NCI-H446 treated with DMSO at 0.1 percent for 48 hours (cell line): ENCODE data around the gene IDS.
"Not testable (repeated sequence)": the region's sequence is repeated elsewhere in the genome, so short reads cannot be mapped to it uniquely, and the experiment has no call there.

Source experiments
- DNase-seq: peaks from one replicate; lab custom pipeline; 2025; lab: John Stamatoyannopoulos, UW

The IDS gene, protein sequence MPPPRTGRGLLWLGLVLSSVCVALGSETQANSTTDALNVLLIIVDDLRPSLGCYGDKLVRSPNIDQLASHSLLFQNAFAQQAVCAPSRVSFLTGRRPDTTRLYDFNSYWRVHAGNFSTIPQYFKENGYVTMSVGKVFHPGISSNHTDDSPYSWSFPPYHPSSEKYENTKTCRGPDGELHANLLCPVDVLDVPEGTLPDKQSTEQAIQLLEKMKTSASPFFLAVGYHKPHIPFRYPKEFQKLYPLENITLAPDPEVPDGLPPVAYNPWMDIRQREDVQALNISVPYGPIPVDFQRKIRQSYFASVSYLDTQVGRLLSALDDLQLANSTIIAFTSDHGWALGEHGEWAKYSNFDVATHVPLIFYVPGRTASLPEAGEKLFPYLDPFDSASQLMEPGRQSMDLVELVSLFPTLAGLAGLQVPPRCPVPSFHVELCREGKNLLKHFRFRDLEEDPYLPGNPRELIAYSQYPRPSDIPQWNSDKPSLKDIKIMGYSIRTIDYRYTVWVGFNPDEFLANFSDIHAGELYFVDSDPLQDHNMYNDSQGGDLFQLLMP

DNA sequence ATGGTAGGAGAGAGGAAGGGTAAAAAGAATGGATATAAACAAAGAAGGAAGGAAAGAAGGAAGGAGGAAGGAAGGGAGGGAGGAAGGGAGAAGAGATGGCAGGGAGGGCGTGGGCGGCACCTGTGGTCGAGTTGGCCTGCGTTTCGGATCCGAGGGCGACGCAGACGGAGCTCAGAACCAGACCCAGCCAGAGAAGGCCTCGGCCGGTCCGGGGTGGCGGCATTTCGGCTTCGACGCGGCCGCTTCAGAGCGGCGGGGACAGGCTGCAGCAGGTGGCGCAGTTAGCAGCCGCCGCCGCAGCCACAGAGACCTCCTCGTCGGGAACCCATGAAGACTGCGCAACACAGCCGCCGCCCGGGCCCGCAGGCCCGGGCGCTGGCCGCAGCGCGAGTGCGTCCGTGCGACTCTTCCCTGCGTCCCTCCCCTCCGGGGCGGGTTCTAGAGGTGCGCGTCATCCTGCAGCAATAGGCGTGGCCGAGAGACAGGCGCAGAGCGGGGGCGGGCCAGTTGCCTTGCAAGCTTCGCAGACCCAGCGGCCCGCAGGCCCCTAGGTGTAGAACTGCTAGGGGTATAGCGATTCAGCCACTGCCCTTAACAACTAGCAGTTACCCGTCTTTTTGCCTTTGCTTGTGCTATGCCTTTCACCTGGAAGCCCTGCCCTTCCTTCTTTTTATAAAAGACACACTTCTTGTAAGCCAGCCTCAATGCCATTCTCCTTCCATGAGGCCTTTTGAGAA is at the start of gene IDS:
TSS of gene IDS (minus strand) at position 392 of the 737 bp plus-strand sequence. CDS start at position 223, 169 bp downstream.
- DNase-seq = peak; percentile 48

DNA sequence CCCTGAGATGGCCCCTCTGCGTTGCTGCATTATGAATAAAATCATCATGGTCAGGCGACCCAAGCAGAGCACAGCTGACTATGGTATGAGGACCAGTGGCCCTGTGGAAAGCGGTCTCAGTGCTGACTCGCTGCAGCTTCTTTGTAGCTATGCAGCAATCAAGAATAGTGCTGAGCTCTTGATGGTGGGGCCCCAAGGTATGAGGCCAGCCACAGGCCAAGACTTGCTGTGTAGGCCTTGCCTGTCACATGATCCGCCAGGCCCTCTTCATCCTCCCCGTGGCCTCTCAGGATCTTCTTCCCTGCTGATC is 46.8 kb upstream of the IDS start:
- not testable (repeated sequence) for DNase-seq

DNA sequence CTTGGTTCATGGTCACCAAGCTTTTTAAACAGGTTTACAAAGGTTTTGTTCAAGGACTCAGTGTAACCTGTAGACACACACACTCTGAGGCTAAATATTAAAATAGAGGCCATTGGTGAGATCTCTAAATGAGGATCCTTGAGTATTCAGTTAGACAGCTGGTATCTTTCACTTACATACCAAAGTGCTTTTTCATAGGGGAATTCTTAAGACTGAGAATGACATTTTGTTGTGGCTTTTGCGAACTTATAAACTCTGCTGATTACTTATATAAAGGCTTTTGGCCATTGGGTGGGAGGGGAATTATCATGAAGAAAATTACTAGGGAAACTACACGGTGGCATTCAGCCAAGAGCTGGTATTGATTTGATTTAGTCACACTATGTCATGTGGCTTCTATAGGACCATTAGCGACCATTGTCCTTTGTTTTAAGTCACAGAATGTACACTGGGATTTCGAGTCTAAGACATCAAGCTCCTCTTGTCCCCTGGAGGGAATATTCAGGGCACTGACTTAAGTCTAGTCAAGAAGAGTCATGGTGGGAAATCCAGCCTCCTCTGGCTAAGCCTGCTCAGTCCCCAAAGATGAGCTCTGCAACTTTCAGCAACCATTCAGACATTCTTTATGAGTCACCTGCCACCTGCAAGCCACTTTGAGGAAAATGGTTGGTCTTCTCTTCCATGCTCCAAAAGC is 46.3 kb upstream of the IDS start:
- DNase-seq = not testable (repeated sequence)

DNA sequence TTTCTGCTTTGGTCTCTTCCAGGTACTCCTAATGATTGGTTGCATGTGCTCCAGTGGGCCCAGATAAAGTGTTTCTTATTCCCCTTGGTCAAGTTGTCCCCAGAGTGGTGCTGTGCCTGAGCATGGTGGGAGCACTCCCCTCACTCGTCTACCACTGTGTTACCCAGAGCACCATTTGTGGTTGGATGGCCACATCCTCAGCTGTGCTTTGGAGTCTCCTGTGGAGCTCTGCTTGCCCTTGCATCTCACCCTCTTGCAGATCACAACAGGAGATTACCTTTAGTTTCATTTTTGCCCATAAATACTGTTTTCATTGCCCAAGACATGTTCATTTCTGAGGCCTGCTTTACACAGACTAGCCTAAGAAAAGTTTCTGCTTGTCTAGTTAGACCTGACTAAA is 45.3 kb upstream of the IDS start:
- not testable (repeated sequence) for DNase-seq

DNA sequence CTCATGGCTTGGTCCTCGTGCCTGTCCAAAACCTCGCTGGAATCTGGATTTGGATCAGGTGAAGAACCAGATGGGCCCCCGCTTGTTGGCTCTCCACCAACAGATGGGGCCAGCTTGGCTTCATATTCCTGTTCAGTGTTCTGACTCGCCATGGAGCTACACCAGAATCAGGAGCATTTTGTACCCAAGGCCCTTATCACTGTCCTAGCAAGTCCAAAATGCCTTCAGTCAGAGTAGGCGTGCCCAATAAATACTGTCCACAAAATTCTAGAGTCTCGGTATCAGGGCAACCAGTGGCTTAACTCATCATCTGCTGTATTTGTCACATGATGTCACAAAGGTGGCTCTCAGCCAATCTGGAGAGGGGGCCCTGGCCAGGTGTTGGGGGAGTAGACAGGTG is 44.6 kb upstream of the IDS start, which contains the start of gene HSFX3:
TSS of gene HSFX3 (minus strand) at position 224 of the 400 bp plus-strand sequence. CDS start at position 152, 72 bp downstream.
- not testable (repeated sequence) for DNase-seq

DNA sequence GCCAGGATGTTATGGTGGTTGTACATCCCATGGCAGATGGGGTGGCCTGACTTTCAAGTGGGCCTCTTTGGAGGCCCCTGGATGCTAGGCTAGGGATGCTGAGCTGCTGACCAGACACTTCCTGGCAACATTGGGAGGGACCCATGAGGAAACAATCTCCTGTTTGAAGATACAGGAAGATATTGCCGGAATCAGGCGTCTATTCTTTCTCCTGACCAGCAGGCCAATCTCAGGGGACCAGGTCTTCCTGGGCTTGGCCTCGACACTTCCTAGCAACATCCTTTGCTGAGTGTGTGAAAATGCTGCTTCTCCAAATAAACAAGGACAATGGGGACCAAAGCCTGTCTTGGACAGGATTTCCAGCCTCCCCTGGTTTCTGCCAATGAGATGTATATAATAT is 42.7 kb upstream of the IDS start:
- not testable (repeated sequence) for DNase-seq

DNA sequence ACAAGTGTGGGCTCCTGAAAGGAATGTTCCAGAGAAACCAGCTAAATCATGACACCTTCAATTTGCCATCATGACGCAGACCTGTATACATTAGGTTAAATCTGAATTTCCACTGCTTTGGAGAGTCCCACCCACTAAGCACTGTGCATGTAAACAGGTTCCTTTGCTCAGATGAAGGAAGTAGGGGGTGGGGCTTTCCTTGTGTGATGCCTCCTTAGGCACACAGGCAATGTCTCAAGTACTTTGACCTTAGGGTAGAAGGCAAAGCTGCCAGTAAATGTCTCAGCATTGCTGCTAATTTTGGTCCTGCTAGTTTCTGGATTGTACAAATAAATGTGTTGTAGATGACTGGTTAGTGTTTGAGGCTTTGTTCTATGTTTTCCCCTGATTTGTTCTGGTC is 41.9 kb upstream of the IDS start:
- not testable (repeated sequence) for DNase-seq

DNA sequence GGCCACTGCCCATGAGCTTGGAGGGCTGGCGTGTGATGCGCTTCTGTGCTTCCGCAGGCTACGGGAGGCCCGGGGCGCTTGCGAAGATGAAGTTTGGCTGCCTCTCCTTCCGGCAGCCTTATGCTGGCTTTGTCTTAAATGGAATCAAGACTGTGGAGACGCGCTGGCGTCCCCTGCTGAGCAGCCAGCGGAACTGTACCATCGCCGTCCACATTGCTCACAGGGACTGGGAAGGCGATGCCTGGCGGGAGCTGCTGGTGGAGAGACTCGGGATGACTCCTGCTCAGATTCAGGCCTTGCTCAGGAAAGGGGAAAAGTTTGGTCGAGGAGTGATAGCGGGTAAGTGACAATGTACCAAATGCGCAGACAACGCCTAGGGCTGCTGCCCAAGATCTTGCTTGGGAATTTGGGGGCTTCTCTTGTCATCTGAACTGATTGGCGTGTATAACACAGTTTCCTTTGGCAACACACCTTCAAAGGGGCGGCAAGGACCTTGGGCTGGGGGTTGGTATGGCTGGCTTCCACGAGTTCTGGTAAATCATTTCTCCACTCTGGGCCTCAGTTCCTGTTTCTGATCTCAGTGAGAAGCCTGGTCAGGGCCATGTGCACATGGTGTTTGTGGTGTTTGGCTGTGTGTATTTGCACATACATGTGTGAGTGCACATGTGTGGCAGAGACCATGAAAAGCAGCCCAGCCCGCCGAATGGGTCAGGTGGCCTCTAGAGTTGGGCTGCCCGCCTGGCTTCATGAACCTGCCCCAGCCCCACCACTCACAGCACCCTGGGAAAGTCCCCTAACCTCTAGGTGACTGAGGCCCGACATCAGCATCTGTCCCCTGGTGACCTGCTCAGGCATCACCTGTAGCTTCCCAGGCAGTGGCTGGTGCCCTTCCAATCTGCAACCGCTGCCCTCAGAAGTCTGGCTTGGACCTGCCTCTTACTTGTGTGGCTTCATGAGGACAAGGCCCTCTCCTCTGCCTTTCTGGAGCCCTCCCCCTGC is 40.7 kb upstream of the IDS start:
- not testable (repeated sequence) for DNase-seq

DNA sequence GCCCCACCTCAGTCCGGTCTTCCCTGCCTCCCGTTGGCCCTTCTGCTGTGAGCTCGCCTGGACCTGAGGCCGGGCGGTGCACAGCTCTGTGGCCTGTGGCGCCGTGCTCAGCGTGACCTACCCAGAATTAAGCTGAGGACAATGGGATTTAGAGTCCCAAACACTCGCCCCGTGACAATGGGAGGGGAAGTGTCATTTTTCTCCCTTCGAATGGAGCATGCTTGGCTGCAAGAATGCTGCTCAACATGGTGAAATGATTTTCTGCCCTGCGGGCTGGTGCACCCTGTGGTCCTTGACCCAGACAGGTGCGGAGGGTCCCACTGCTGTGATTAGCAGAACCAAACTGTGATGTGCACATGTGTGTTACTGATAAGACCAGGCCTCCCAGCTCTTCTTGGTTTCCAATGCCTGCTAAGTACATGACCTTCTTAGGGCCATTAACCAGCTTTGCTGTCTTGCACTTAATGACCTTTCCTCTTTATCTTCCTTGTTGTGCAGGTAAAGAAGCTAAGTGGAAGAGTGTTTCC is 36.5 kb upstream of the IDS start:
- DNase-seq = no peak

DNA sequence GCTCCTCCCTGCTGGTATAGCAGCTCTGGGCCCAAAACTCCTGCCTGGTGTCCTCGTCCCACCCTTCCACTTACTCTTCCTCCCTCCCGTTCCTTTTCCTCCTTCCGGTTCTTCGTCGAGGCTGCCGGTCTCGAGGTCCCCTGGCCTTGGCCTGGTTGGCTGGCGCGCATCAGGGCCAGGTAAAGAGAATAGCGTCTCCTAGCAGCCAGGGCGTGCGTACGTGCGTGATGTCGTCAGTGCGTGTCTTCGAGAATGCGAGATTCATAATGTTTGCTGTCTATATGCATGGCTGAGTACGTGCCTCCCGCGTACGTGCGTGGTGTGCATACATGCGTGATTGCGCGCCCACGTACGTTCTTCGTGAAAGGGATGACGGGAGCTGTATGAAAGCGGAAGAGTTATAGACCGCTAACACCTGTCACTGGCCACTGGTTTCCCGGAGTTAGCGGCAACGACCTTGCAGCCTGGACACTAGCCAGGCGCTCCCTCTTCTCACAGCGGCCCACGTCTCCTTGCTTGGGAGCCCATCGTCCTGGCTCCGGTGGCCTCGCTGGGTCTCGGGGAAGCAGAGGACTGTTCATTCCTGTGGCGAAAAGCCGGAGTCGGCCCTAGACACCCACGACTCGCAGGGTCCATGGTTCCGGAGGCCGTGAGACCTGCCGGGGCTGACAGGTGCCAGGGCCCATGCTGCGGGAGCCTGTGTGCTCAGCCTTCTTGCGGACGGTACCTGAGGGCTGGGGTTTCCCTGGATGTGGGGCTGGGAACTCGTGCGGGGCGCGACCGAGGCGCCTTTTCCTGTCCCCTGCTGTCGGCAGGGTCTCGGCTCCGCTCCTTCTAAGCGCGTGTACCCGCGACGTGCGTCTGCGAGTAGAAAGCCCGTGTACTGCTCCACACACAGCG is 35.8 kb upstream of the IDS start, which contains the start of gene EOLA1:
TSS of gene EOLA1 (plus strand) at position 392 of the 900 bp plus-strand sequence. CDS start 4,619 bp downstream, outside the sequence.
- DNase-seq = peak; percentile 91

DNA sequence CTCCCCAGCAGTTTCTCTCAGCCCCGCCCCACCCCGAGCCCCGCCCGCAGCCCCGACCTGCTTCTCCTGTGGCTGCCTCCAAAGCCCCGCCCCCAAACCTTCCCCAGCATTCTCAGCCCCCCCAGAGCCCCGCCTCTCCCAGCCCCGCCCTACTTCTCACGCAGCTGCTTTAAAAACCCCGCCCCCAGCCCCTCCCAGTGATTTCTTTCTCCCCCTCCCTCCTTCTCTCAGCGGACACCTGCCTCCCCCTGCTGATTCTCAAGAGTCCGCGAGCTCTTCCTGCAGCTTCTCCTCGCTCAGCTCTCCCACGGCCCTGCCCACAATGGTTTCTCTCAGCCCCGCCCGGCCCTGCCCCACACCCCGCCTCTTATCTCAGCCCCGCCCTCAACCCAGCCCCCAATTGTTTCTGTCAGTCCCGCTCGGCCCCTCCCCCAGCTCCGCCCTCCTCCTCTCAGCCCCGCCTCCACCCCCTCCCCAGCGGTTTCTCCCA is 35.1 kb upstream of the IDS start:
- peak; percentile 74 for DNase-seq

DNA sequence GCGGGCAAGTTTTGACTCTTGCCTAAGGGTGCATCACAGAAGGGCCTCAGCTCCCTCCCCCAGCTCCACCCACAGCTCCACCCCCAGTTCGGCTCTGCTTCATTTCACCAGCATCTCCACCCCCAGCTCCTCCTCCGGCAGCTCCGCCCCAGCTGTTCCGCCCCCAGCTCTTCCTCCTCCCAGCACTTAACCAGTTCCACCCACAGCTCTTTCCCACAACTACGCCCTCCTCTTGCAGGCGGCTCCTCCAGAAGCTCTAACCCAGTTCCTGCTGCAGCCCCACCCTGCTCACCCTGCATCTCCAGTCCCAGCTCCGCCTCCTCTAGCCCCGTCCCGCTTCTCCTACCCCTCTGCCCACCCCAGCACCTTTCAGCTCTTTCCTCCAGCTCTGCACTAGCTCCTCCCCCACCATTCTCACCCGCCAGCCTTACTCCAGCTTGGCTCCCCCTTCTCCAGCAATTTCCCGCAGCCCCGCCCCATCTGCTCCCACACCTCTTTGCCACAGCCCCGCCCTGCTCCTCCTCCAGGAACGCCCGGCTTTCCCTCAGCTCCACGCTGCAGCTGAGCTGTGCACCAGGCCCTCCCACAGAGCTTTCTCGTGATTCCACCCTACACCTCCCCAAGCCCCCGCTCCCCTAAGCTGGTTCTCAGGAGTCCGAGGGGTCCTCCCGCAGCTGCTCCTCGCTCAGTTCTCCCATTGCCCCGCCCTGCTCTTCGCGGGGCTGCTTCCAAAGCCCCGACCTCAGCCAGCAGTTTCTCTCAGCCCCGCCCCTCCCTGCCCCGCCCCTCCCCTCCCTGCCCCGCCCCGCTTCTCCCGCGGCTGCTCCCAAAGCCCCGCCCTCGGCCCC is 34.4 kb upstream of the IDS start:
- DNase-seq = peak; percentile 86

DNA sequence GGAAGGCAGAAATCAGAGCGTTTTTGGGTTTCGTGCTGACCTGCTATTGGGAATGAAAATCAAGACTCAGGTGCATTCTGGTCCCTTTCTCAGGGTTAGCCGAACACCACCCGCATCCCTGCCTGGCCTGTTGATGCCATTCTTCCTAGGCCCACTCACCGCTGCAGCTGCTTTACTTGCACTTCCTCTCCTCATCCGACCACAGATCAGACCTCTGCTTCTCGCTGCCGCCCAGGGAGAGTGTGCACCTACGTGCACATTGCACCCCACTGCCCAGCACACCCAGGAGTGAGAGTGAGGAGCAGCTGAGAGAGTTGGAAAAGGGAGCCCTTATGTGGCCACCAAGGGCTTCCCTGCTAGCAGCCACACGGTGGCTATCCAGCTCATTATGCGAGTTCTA is 32.4 kb upstream of the IDS start:
- not testable (repeated sequence) for DNase-seq

DNA sequence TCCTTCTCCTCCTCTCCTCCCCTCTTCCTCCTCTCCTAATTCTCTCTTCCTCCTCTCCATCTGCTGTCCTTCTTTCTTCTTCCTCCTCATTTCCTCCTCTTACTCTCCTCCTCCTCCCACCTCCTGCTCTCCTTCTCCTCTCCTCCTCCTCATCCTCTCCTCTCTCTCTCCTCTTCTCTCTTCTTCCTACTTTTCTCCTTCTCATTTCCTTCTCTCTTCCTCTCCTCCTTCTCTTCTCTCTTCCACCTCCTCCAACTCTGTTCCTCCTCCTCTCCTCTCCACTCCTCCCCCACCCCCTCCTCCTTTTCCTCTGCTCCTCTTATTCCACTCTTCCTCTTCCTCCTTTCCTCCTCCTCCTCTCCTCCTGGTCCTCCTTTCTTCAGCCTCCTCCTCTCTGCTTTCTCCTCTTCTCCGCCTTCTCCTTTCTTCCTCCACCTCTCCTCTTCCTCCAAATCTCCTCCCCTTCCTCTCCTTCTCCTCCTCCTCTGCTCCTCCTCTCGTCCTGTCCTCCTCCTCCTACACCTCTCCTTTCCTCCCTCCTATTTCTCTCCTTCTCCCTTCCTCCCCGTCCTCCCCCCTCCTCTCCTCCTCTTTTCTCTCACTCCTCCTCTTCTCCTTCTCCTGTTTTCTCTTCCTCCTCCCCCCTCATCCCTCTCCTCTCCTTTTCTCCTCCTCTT is 30.0 kb upstream of the IDS start:
- DNase-seq = not testable (repeated sequence)

DNA sequence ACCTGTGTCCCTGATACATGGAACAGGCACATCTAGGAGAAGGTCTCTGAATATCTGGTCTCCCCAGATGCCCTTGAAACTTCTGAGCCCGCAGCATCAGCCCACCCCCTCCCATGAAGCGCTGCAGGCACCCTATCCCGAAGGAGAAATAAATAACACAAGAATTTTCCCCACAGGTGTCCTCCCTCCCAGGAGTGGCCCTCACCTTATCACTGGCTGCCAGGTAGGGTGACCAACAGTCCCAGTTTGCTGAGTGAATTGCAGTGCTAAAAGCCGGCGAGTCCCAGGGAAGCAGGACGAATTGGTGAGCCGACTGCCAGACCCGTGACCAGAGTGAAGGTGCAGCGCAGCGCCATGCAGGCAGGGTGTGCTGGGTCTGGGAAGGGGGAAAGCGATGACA is 28.9 kb upstream of the IDS start:
- DNase-seq = not testable (repeated sequence)

DNA sequence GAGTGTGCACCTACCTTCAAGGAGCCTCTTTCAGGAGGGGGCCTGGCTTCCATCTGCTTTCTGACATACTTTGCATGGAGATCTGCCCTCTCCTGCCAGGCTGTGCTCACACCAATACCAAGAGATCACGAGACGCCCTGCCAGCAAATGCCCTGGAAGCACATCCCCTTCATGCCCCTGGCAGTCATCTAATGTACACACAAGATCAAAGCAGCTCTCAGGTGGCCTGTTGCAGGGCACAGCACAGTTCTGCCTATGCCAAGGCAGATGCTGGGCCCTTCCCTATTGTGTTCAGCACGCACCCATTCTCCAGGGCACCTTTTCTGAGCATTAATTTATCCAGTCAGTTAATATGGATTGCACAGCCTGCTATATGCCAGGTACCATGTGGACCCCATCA is 27.8 kb upstream of the IDS start:
- not testable (repeated sequence) for DNase-seq

DNA sequence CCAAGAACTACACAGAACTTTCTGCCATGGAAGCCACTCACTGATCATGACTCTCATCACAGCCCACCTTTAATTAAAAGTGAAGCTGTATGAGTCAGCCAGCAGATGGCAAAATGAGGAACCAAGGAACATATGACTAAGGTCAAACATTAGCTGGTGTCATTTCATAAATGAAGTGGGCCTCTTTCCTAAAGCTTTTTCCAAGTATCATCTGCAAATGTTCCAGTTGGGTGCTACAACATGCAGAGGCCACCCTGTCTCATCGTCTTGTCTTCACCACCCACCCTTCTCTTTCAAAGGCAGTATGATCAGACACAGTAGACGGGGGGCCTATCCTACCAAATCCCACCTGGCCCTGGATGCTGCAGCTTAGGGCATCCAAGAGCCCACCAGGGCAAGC is 26.5 kb upstream of the IDS start:
- no peak for DNase-seq

DNA sequence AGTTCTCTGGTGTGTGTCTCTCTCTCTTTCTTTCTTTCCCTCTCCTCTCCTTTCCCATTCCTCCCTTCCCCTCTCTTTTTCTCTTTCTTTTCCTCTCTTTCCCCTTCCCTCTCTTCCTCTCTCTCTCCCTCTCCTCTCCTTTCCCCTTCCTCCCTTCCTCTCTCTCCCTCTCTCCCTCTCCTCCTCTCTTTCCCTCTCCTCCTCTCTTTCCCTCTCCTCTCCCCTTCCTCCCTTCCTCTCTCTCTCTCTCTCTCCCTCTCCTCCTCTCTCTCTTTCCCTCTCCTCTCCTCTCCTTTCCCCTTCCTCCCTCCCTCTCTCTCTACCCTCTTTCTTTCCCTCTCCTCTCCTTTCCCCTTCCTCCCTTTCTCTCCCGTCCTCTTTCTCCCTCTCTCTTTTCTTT is 23.3 kb upstream of the IDS start:
- no peak for DNase-seq
